Smooth muscle cell (in vitro differentiated cells): ENCODE results near the gene NSFL1C. TPM values are rescaled to one million over a fixed set of nuclear protein-coding genes. Genes with fewer than 3 reads are reported as not detected.

ENCODE experiments used
- DNase-seq: peaks from one replicate; lab custom pipeline; 2025; ENCODE audit not compliant: unreplicated experiment; lab: John Stamatoyannopoulos, UW
- H2AFZ ChIP-seq: fragments of 200-600 bp; sonication (generic); 2 replicates; pipeline ENCODE4 v1.6.0; 2016; ENCODE audit warnings: antibody characterized with exemption, low read depth, mild to moderate bottlenecking
- H3F3A ChIP-seq: fragments of 200-600 bp; sonication (generic); 2 replicates; pipeline ENCODE4 v1.6.0; 2017; ENCODE audit warnings: antibody characterized with exemption, low read depth
- H3K27ac ChIP-seq: fragments of 200-600 bp; sonication (generic); 2 replicates; pipeline ENCODE4 v1.5.1; 2016; ENCODE audit warnings: low read depth, mild to moderate bottlenecking
- H3K27me3 ChIP-seq: fragments of 200-600 bp; sonication (generic); 2 replicates; pipeline ENCODE4 v1.6.1; 2016; ENCODE audit warnings: low read depth, mild to moderate bottlenecking
- H3K36me3 ChIP-seq: fragments of 200-600 bp; sonication (generic); 2 replicates; pipeline ENCODE4 v1.5.1; 2016; ENCODE audit warnings: low read depth
- H3K4me1 ChIP-seq: fragments of 200-600 bp; sonication (generic); 2 replicates; pipeline ENCODE4 v1.5.1; 2016; ENCODE audit warnings: low read depth
- H3K4me2 ChIP-seq: fragments of 200-600 bp; sonication (generic); 2 replicates; pipeline ENCODE4 v1.6.0; 2016; ENCODE audit warnings: mild to moderate bottlenecking
- H3K4me3 ChIP-seq: fragments of 200-600 bp; sonication (generic); 2 replicates; pipeline ENCODE4 v1.5.1; 2016; ENCODE audit warnings: mild to moderate bottlenecking
- H3K79me2 ChIP-seq: fragments of 200-600 bp; sonication (generic); 2 replicates; pipeline ENCODE4 v1.6.0; 2016; ENCODE audit warnings: low read depth, mild to moderate bottlenecking
- H3K9ac ChIP-seq: fragments of 200-600 bp; sonication (generic); 2 replicates; pipeline ENCODE4 v1.6.0; 2016; ENCODE audit warnings: low read depth
- H3K9me3 ChIP-seq: fragments of 200-600 bp; sonication (generic); replicated peaks from 2 replicates; pipeline ENCODE4 v1.5.1; 2016; ENCODE audit warnings: low read depth
- H4K20me1 ChIP-seq: fragments of 200-600 bp; sonication (generic); 2 replicates; pipeline ENCODE4 v1.6.0; 2016; ENCODE audit warnings: low read depth
- WGBS: methylation state at CpG from one replicate; pipeline ENCODE4 v1.1.7; 2016; ENCODE audit warnings: low lambda C conversion rate; 5-methylcytosine and 5-hydroxymethylcytosine counted together
- polyA plus RNA-seq: library from polyadenylated mRNA; unstranded; fragments of >200 nt; fragmentation: Nextera tagmentation; extraction: Ambion mirVana; gene quantifications from 2 replicates; pipeline ENCODE4 v1.2.1, GENCODE V29; 2016
- total RNA-seq: library from RNA; depleted of rRNA; stranded (reverse); fragments of >200 nt; gene quantifications from 2 replicates; pipeline ENCODE4 v1.2.3, GENCODE V29; 2014
- TF ChIP-seq, protein P1 (sequence below): fragments of 200-600 bp; sonication (generic); IDR thresholded peaks from 2 replicates; pipeline ENCODE4 v1.5.1; 2017; ENCODE audit warnings: borderline replicate concordance, mild to moderate bottlenecking, antibody characterized with exemption; ENCODE audit not compliant: insufficient read depth, poor library complexity, severe bottlenecking

The NSFL1C gene
- total and polyA plus RNA-seq, 2 experiments from 2014 or later = 31.8 to 82.9 TPM

DNA sequence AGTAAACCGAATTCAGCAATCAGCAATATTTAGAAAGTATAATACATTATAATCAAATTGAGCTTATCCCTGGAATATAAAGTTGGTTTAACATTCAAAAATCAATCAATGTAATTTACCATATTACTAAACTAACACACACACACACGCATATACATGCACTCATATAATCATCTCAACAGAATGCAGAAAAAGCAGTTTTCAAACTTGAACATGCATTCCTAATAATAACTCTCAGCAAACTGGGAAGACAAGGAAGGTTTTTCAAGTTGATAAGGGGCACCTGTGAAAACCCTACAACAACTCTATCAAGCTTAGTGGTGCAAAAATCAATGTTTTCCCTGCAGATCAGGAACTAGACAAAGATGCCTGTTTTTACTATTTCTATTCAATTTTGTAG, 19.9 kb upstream of the NSFL1C start:
- H3K27ac ChIP-seq = no peak overlapping the region
- no peak overlapping the region for H3K4me3 ChIP-seq
- no peak for DNase-seq
- no peaks in the 10 kb centered on the region for H3K79me2 ChIP-seq
- H3K36me3 ChIP-seq = no peaks in the 10 kb centered on the region
- TF ChIP-seq, protein P1, sequence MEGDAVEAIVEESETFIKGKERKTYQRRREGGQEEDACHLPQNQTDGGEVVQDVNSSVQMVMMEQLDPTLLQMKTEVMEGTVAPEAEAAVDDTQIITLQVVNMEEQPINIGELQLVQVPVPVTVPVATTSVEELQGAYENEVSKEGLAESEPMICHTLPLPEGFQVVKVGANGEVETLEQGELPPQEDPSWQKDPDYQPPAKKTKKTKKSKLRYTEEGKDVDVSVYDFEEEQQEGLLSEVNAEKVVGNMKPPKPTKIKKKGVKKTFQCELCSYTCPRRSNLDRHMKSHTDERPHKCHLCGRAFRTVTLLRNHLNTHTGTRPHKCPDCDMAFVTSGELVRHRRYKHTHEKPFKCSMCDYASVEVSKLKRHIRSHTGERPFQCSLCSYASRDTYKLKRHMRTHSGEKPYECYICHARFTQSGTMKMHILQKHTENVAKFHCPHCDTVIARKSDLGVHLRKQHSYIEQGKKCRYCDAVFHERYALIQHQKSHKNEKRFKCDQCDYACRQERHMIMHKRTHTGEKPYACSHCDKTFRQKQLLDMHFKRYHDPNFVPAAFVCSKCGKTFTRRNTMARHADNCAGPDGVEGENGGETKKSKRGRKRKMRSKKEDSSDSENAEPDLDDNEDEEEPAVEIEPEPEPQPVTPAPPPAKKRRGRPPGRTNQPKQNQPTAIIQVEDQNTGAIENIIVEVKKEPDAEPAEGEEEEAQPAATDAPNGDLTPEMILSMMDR = no peak
- no peaks in the 10 kb centered on the region for H4K20me1 ChIP-seq
- no peaks in the 10 kb centered on the region for H3K4me1 ChIP-seq
- WGBS = 82% methylated on average over 2 of the region's 2 CpGs
- no peaks in the 10 kb centered on the region for H3F3A ChIP-seq
- H3K9ac ChIP-seq = no peak overlapping the region
- no peak overlapping the region for H3K4me2 ChIP-seq
- H3K9me3 ChIP-seq = no peaks in the 10 kb centered on the region
- peaks cover 6% of the 10 kb centered on the region for H3K27me3 ChIP-seq
- no peak overlapping the region for H2AFZ ChIP-seq

DNA sequence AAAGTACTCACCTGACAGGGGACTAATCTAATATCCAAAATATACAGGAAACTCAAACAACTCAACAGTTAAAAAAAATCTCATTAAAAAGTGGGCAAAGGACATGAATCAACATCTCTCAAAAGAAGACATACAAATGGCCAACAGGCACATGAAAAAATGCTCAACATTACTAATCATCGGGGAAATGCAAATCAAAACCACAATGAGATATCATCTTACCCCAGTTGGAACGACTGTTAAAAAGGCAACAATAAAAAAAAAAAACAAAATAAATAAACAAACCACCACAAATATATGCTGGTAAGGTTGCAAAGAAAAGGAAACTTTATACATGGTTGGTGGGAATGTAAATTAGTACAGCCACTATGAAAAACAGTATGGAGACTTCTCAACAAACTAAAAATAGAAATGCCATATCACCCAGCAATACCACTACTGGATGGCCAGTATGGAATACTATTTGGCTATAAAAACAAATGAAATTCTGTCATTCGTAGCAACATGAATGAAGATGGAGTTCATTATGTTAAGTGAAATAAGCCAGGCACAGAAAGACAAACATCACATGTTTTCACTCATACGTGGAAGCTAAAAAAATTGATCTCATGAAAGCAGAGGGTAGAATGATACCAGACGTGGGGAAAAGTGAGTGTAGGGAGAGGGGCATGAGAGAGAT, 17.9 kb upstream of the NSFL1C start:
- no peak overlapping the region for H3K4me3 ChIP-seq
- no peak overlapping the region for H3K4me2 ChIP-seq
- no peaks in the 10 kb centered on the region for H3K9me3 ChIP-seq
- H3F3A ChIP-seq = no peaks in the 10 kb centered on the region
- 65% methylated on average over 5 of the region's 5 CpGs for WGBS
- no peaks in the 10 kb centered on the region for H3K4me1 ChIP-seq
- H2AFZ ChIP-seq = no peak overlapping the region
- no peak overlapping the region for H3K27ac ChIP-seq
- H4K20me1 ChIP-seq = no peaks in the 10 kb centered on the region
- H3K79me2 ChIP-seq = no peaks in the 10 kb centered on the region
- TF ChIP-seq, protein P1 = no peak
- H3K9ac ChIP-seq = no peak overlapping the region
- H3K27me3 ChIP-seq = peaks cover 6% of the 10 kb centered on the region
- DNase-seq = no peak
- H3K36me3 ChIP-seq = no peaks in the 10 kb centered on the region

DNA sequence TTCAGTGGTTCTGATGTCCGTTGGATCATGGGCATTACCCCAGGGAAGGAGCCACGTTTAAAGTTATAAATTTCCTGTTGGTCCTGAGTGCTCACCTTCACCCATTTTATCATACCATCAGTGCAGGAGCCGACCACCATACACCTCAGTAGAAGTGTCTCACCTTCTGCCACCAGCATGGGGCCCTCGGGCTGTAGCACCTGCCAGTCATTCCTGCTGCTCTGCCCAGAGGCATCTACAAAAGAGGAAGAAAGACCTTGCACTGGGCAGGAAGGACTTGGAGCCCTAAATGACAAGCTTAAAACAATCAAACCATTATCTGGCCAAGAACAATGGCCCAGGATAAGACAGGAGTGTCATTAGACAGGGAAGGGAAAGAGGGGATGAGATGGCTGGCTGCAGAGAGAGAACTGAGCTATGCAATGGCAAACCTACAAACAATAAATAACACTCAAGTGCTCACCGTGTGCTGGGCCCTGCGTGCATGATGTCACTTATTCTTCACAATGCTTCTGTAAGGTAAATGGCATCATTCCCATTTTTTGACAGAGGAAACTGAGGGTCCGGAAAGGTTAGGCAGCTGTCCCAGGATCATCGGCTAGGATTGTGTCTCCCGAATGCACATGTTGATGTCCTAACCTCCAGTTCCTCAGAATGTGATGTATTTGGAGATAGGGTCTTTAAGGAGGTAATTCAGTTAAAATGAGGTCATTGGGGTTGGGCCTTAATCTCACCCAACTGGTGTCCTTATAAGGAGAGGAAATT, 13.4 kb upstream of the NSFL1C start:
- Histone ChIP-seq H3K79me2 (no peaks in the 10 kb centered on the region), H3K4me2 (no peak overlapping the region), H3K27ac (no peak overlapping the region), H3K36me3 (no peaks in the 10 kb centered on the region), H3F3A (no peaks in the 10 kb centered on the region), H2AFZ (no peak overlapping the region), H3K4me1 (no peaks in the 10 kb centered on the region), H3K27me3 (no peaks in the 10 kb centered on the region), H4K20me1 (no peaks in the 10 kb centered on the region), H3K9me3 (no peaks in the 10 kb centered on the region), H3K9ac (no peak overlapping the region), H3K4me3 (no peak overlapping the region)
- TF ChIP-seq, protein P1 = no peak
- DNase-seq = no peak
- 85% methylated on average over 9 of the region's 9 CpGs for whole genome bisulfite sequencing

DNA sequence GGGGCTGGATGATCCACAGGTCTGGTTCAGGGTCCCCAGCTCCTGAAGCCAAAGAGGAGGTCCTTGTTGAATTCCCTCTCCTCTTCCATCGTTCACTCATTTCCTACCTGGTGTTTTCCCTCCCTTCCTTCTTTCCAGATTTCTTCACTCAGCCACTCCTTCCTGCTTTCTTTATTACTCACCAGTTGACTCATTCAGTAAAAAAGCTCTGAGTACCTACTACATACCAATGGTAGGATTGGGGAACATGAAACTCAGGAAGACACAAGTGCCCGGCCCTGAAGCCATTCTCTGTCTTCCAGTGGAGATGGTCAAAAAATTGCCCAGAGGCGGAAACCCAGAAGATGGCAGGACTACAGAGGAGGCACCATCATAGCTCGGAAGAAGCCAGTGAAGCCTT, 11.9 kb upstream of the NSFL1C start:
- no peak for DNase-seq
- 66% methylated on average over 4 of the region's 4 CpGs for WGBS
- no peaks in the 10 kb centered on the region for H3K4me1 ChIP-seq
- H3K79me2 ChIP-seq = no peaks in the 10 kb centered on the region
- H3K36me3 ChIP-seq = no peaks in the 10 kb centered on the region
- TF ChIP-seq, protein P1 = no peak
- no peaks in the 10 kb centered on the region for H3F3A ChIP-seq
- peak overlapping the region; percentile 39 for H3K4me2 ChIP-seq
- no peaks in the 10 kb centered on the region for H4K20me1 ChIP-seq
- H3K27ac ChIP-seq = peak overlapping the region; percentile 76
- H3K4me3 ChIP-seq = no peak overlapping the region
- no peaks in the 10 kb centered on the region for H3K9me3 ChIP-seq
- H3K27me3 ChIP-seq = no peaks in the 10 kb centered on the region
- H2AFZ ChIP-seq = no peak overlapping the region
- H3K9ac ChIP-seq = peak overlapping the region; percentile 16
